Lower leg skin (tissue), 3 donors: Measurements from ENCODE around the gene PPM1E.

Source experiments
- CTCF ChIP-seq, 3 donors: fragments of 450-650 bp; IDR thresholded peaks; one replicate each; pipeline ENCODE4 v1.5.1; 2016; ENCODE audit warnings: antibody characterized with exemption in 3 of 3, mild to moderate bottlenecking in 3 of 3, moderate library complexity in 2 of 3
- POLR2A ChIP-seq, 2 donors: fragments of 450-650 bp; IDR thresholded peaks; one replicate each; pipeline ENCODE4 v1.6.1; 2016 to 2017; ENCODE audit warnings: antibody characterized with exemption in 2 of 2, mild to moderate bottlenecking in 1 of 2, moderate library complexity in 1 of 2

GRCh38 chr17:58918072-58918471, 162.4 kb downstream of the PPM1E start:
- TF ChIP-seq CTCF (IDR thresholded peaks at IDR 0.05) (no peak), POLR2A (IDR thresholded peaks at IDR 0.05) (no peak)
